CD14-positive monocyte (primary cell): Measurements from ENCODE around the gene MECP2. TPM values are rescaled to one million over a fixed set of nuclear protein-coding genes. Genes with fewer than 3 reads are reported as not detected.

Source experiments
- DNase-seq, 3 donors: peaks; one replicate each; pipeline ENCODE4 v3.0.0-alpha.2; 2011 to 2022
- H2AFZ ChIP-seq: 2 replicates; pipeline ENCODE4 v1.6.0; 2012; ENCODE audit warnings: mild to moderate bottlenecking, low read depth, low read length, inconsistent platforms; ENCODE audit not compliant: insufficient read depth, poor library complexity, severe bottlenecking
- H3K27ac ChIP-seq, 2 donors: 1 replicate in 1 of 2; 2 replicates in 1 of 2; pipeline ENCODE4 v1.5.1; 2012 to 2013; ENCODE audit warnings: low read length in 2 of 2, control low read depth in 1 of 2, inconsistent platforms in 1 of 2, low read depth in 1 of 2, mild to moderate bottlenecking in 1 of 2
- H3K27me3 ChIP-seq, 2 donors: one replicate each; pipeline versions ENCODE4 v1.6.0 to v1.6.1; 2011 to 2013; ENCODE audit warnings: low read length in 2 of 2; ENCODE audit not compliant: control insufficient read depth in 2 of 2, insufficient read depth in 2 of 2
- H3K36me3 ChIP-seq, 2 donors: replicated peaks in 1 of 2; 1 replicate in 1 of 2; 2 replicates in 1 of 2; pipeline versions ENCODE4 v1.5.1 to v1.6.1; 2012 to 2013; ENCODE audit warnings: low read length in 2 of 2, control low read depth in 1 of 2, inconsistent platforms in 1 of 2, mild to moderate bottlenecking in 1 of 2; ENCODE audit not compliant: insufficient read depth in 2 of 2, control insufficient read depth in 1 of 2
- H3K4me1 ChIP-seq, 2 donors: 1 replicate in 1 of 2; 2 replicates in 1 of 2; pipeline versions ENCODE4 v1.5.1 to v1.6.1; 2012 to 2013; ENCODE audit warnings: low read length in 2 of 2, control low read depth in 1 of 2, inconsistent platforms in 1 of 2, mild to moderate bottlenecking in 1 of 2, moderate library complexity in 1 of 2; ENCODE audit not compliant: insufficient read depth in 2 of 2, control insufficient read depth in 1 of 2
- H3K4me2 ChIP-seq: replicated peaks from 2 replicates; pipeline ENCODE3; 2012; ENCODE audit warnings: low read length, moderate library complexity, mild to moderate bottlenecking; ENCODE audit not compliant: poor library complexity, severe bottlenecking; ENCODE audit errors: extremely low read depth
- H3K4me3 ChIP-seq, 3 experiments: fragments of 200-600 bp in 1 of 3; sonication (generic) in 1 of 3; replicated peaks in 1 of 3; 1 replicate in 2 of 3; 2 replicates in 1 of 3; pipeline ENCODE4 v1.5.1; 2011 to 2013; ENCODE audit warnings: low read length in 3 of 3, mild to moderate bottlenecking in 3 of 3, control low read depth in 2 of 3, low read depth in 2 of 3, inconsistent platforms in 1 of 3, moderate library complexity in 1 of 3
- H3K79me2 ChIP-seq: 2 replicates; pipeline ENCODE4 v1.6.0; 2012; ENCODE audit warnings: mild to moderate bottlenecking, control low read depth, inconsistent platforms, low read length, moderate library complexity; ENCODE audit not compliant: insufficient read depth
- H3K9ac ChIP-seq: 2 replicates; pipeline ENCODE4 v1.6.0; 2017; ENCODE audit warnings: low read length, mild to moderate bottlenecking; ENCODE audit not compliant: insufficient read depth, poor library complexity, severe bottlenecking
- H3K9me3 ChIP-seq, 2 donors: replicated peaks in 1 of 2; 1 replicate in 1 of 2; 2 replicates in 1 of 2; pipeline versions ENCODE4 v1.5.1 to v1.6.1; 2012 to 2013; ENCODE audit warnings: low read length in 2 of 2, control low read depth in 1 of 2; ENCODE audit not compliant: control insufficient read depth in 1 of 2, insufficient read depth in 1 of 2
- H4K20me1 ChIP-seq: 2 replicates; pipeline ENCODE4 v1.6.0; 2012; ENCODE audit warnings: mild to moderate bottlenecking, low read length, control low read depth, moderate library complexity; ENCODE audit not compliant: insufficient read depth
- H3K27ac Mint-ChIP-seq, 7 donors: one replicate each; pipeline ENCODE4 v1.8.0; 2020; ENCODE audit warnings: mild to moderate bottlenecking in 7 of 7, mixed read lengths in 7 of 7, moderate library complexity in 6 of 7, inconsistent platforms in 2 of 7
- H3K27me3 Mint-ChIP-seq, 3 donors: one replicate each; pipeline ENCODE4 v1.8.0; 2021 to 2022; ENCODE audit warnings: low read depth in 3 of 3, mild to moderate bottlenecking in 3 of 3, mixed read lengths in 3 of 3, moderate library complexity in 3 of 3, inconsistent platforms in 1 of 3
- H3K36me3 Mint-ChIP-seq, 2 donors: one replicate each; pipeline ENCODE4 v1.8.0; 2020; ENCODE audit warnings: mixed read lengths in 2 of 2, inconsistent platforms in 1 of 2, mild to moderate bottlenecking in 1 of 2
- H3K4me1 Mint-ChIP-seq: one replicate; pipeline ENCODE4 v1.8.0; 2020; ENCODE audit warnings: mild to moderate bottlenecking, mixed read lengths
- H3K4me3 Mint-ChIP-seq, 2 donors: one replicate each; pipeline ENCODE4 v1.8.0; 2020; ENCODE audit warnings: mild to moderate bottlenecking in 2 of 2, mixed read lengths in 2 of 2, moderate library complexity in 1 of 2
- H3K9me3 Mint-ChIP-seq, 7 donors: one replicate each; pipeline ENCODE4 v1.8.0; 2020 to 2022; ENCODE audit warnings: mixed read lengths in 7 of 7, mild to moderate bottlenecking in 6 of 7, moderate library complexity in 6 of 7, inconsistent platforms in 2 of 7
- CTCF ChIP-seq: fragments of 200-600 bp; IDR thresholded peaks from one replicate; pipeline ENCODE4 v1.8.0; 2022; ENCODE audit warnings: antibody characterized with exemption, mild to moderate bottlenecking
- WGBS: methylation state at CpG from one replicate; pipeline ENCODE4 v1.1.5; 2013; ENCODE audit warnings: missing lambda C conversion rate; ENCODE audit not compliant: insufficient coverage; 5-methylcytosine and 5-hydroxymethylcytosine counted together
- intact Hi-C, 2 donors: fragments of 100-400 bp; cut with micrococcal nuclease; formaldehyde crosslinking; loops; one replicate each; pipeline versions ENCODE4 v1.15.0 to v1.15.1; 2023
- polyA plus RNA-seq, 3 donors: library from polyadenylated mRNA; depleted of rRNA in 1 of 3; unstranded in 2 of 3; stranded (reverse) in 1 of 3; fragments of 300-500 nt in 2 of 3; fragments of >200 nt in 1 of 3; fragmentation: Illumina TruSeq in 2 of 3; gene quantifications; 1 replicate in 2 of 3; 2 replicates in 1 of 3; pipeline ENCODE4 v1.2.3, GENCODE V29; 2012 to 2021

MECP2 gene
- polyA plus RNA-seq, 3 donors: 5.2 to 21.2 (median 9.6) TPM

GRCh38 chrX:154016366-154017076, 81.0 kb downstream of the MECP2 start:
- H3K27me3 Mint-ChIP-seq: peaks cover 0 to 36% (median 0%) of the 10 kb centered on the region in 3 donors
- peaks cover 53 to 55% of the 10 kb centered on the region in 2 donors for H3K36me3 ChIP-seq
- peak overlapping the region in 1 of 7 donors; percentile 63 for H3K27ac Mint-ChIP-seq
- H3K27me3 ChIP-seq: no peaks in the 10 kb centered on the region
- TF ChIP-seq CTCF: no peak
- 98% methylated on average over 12 of the region's 24 CpGs for WGBS
- no peak overlapping the region for H2AFZ ChIP-seq
- H3K4me2 ChIP-seq: no peak overlapping the region
- peaks cover 0 to 7% (median 0%) of the 10 kb centered on the region in 7 donors for H3K9me3 Mint-ChIP-seq
- peaks cover 74% of the 10 kb centered on the region for H4K20me1 ChIP-seq
- H3K4me1 Mint-ChIP-seq: peaks cover 24% of the 10 kb centered on the region
- H3K4me3 Mint-ChIP-seq: no peak overlapping the region
- peaks cover 38 to 46% of the 10 kb centered on the region in 2 donors for H3K4me1 ChIP-seq
- no peak for DNase-seq
- no peak overlapping the region for H3K9ac ChIP-seq
- H3K79me2 ChIP-seq: peaks cover 50% of the 10 kb centered on the region
- H3K27ac ChIP-seq: no peak overlapping the region
- peaks cover 26 to 53% of the 10 kb centered on the region in 2 donors for H3K36me3 Mint-ChIP-seq
- peaks cover 0 to 5% of the 10 kb centered on the region in 2 donors for H3K9me3 ChIP-seq
- H3K4me3 ChIP-seq: no peak overlapping the region
- intact Hi-C loops: loop anchor here in 1 of 2 donors (10.0 kb wide), 1 partner anchor 78 kb away; the partner anchor contains the start of gene MECP2

GRCh38 chrX:154015581-154016264, 81.8 kb downstream of the MECP2 start:
- Mint-ChIP-seq H3K27ac (peak overlapping the region in 5 of 7 donors; percentile 36 to 86 (median 48)), H3K9me3 (peaks cover 0 to 7% (median 0%) of the 10 kb centered on the region in 7 donors), H3K36me3 (peaks cover 27 to 56% of the 10 kb centered on the region in 2 donors), H3K4me1 (peaks cover 23% of the 10 kb centered on the region), H3K27me3 (peaks cover 0 to 44% (median 0%) of the 10 kb centered on the region in 3 donors), H3K4me3 (peak overlapping the region in 1 of 2 donors; percentile 59)
- intact Hi-C loops: loop anchor here in 1 of 2 donors (10.0 kb wide), 1 partner anchor 79 kb away; the partner anchor contains the start of gene MECP2
- Histone ChIP-seq H3K4me1 (peaks cover 38 to 46% of the 10 kb centered on the region in 2 donors), H3K4me3 (no peak overlapping the region), H3K9me3 (peaks cover 0 to 1% of the 10 kb centered on the region in 2 donors), H3K27me3 (no peaks in the 10 kb centered on the region), H3K4me2 (no peak overlapping the region), H2AFZ (no peak overlapping the region), H3K79me2 (peaks cover 50% of the 10 kb centered on the region), H3K27ac (no peak overlapping the region), H3K9ac (no peak overlapping the region), H3K36me3 (peaks cover 56 to 58% of the 10 kb centered on the region in 2 donors), H4K20me1 (peaks cover 69% of the 10 kb centered on the region)
- WGBS: 91% methylated on average over 6 of the region's 16 CpGs
- DNase-seq: no peak
- TF ChIP-seq CTCF: no peak
